ENCODE results near the gene KLF4. TPM values are rescaled to one million over a fixed set of nuclear protein-coding genes. Genes with fewer than 3 reads are reported as not detected.

The KLF4 gene
- polyA plus RNA-seq, 1 donor from 2014 or later: 0.92 TPM

GRCh38 chr9:107520186-107520585 lies 30.6 kb upstream of the KLF4 start:
- H3K4me2 ChIP-seq (ENCODE audit: low read length): no peak overlapping the region
- no peaks in the 10 kb centered on the region for H3K9me2 ChIP-seq (ENCODE audit: insufficient read depth, low read length)
- no peak overlapping the region for H3K27ac ChIP-seq (ENCODE audit: low read length)
- no peaks in the 10 kb centered on the region for H4K20me1 ChIP-seq (ENCODE audit: insufficient read depth)
- H2AFZ ChIP-seq (ENCODE audit: low read depth, low read length): no peak overlapping the region
- no peaks in the 10 kb centered on the region for H3K9me3 ChIP-seq (ENCODE audit: low read length)
- H3K4me3 ChIP-seq (ENCODE audit: low read length): no peak overlapping the region
- H3K79me2 ChIP-seq (replicated peaks; ENCODE audit: insufficient read depth, low read length): no peaks in the 10 kb centered on the region
- H3K36me3 ChIP-seq (ENCODE audit: insufficient read depth, low read length): no peaks in the 10 kb centered on the region
- no peaks in the 10 kb centered on the region for H3F3A ChIP-seq (ENCODE audit: insufficient read depth, low read length, poor library complexity, severe bottlenecking)
- H3K9ac ChIP-seq (ENCODE audit: low read length): no peak overlapping the region
- H3K27me3 ChIP-seq (ENCODE audit: insufficient read depth, low read depth, low read length): no peaks in the 10 kb centered on the region
- no peak for TF ChIP-seq EZH2 (IDR thresholded peaks at IDR 0.05; ENCODE audit: borderline replicate concordance, insufficient read depth, low read length, poor library complexity, severe bottlenecking)
- TF ChIP-seq TAF1 (IDR thresholded peaks at IDR 0.05; ENCODE audit: low read depth): no peak
- TF ChIP-seq RAD21 (conservative IDR thresholded peaks at IDR 0.05): no peak
- TF ChIP-seq MXI1 (conservative IDR thresholded peaks at IDR 0.05; ENCODE audit: poor library complexity, severe bottlenecking): no peak
- no peak for TF ChIP-seq POLR2AphosphoS5 (IDR thresholded peaks at IDR 0.05)
- no peak for TF ChIP-seq EP300 (conservative IDR thresholded peaks at IDR 0.05; ENCODE audit: poor library complexity, severe bottlenecking)

DNA sequence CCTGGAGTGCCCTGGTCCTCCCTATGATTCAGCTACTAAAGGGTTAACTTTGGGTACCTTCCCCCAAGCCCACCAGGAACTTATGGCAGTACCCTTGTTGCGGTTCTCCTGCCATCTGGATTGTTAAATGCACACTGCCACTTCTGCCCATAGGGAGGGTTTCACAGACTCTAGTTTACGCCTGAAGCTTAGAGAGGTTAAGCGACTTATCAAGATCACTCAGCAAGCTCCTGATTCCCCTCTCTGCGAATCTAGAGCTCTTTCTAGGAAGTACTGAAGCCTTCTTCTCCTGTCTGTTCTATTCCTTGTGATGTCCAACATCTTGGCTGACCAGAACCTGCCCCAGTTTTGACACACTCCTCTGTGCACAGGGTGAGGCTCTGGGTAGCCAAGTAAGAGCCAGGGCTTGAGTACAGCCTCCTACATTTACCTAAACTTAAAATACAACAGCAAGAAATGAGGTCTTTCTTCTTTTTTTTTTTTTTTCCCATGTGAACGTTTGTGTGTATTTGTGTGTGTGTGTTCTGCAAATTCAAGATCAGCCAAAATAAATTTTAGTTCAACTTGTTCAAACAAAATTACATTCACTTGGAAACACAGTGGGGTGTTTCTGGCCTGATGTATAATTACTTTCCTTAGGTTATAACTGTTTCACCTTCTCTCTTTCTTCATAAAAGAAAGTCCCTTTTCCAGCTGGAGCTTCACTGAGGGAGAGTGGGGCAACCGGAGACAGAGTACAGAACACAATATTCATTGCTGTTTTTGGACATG lies 28.7 kb upstream of the KLF4 start:
- H3K36me3 ChIP-seq (ENCODE audit: insufficient read depth, low read length): no peaks in the 10 kb centered on the region
- H3K4me3 ChIP-seq (ENCODE audit: low read length): no peak overlapping the region
- no peak overlapping the region for H3K27ac ChIP-seq (ENCODE audit: low read length)
- no peak overlapping the region for H3K9ac ChIP-seq (ENCODE audit: low read length)
- H3K9me3 ChIP-seq (ENCODE audit: low read length): no peaks in the 10 kb centered on the region
- H2AFZ ChIP-seq (ENCODE audit: low read depth, low read length): no peak overlapping the region
- H3K27me3 ChIP-seq (ENCODE audit: insufficient read depth, low read depth, low read length): no peaks in the 10 kb centered on the region
- no peaks in the 10 kb centered on the region for H3F3A ChIP-seq (ENCODE audit: insufficient read depth, low read length, poor library complexity, severe bottlenecking)
- no peak overlapping the region for H3K4me2 ChIP-seq (ENCODE audit: low read length)
- H4K20me1 ChIP-seq (ENCODE audit: insufficient read depth): no peaks in the 10 kb centered on the region
- no peak for TF ChIP-seq REST (IDR thresholded peaks at IDR 0.05; ENCODE audit: borderline replicate concordance)
- TF ChIP-seq, protein P1, sequence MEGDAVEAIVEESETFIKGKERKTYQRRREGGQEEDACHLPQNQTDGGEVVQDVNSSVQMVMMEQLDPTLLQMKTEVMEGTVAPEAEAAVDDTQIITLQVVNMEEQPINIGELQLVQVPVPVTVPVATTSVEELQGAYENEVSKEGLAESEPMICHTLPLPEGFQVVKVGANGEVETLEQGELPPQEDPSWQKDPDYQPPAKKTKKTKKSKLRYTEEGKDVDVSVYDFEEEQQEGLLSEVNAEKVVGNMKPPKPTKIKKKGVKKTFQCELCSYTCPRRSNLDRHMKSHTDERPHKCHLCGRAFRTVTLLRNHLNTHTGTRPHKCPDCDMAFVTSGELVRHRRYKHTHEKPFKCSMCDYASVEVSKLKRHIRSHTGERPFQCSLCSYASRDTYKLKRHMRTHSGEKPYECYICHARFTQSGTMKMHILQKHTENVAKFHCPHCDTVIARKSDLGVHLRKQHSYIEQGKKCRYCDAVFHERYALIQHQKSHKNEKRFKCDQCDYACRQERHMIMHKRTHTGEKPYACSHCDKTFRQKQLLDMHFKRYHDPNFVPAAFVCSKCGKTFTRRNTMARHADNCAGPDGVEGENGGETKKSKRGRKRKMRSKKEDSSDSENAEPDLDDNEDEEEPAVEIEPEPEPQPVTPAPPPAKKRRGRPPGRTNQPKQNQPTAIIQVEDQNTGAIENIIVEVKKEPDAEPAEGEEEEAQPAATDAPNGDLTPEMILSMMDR (IDR thresholded peaks at IDR 0.05; ENCODE audit: poor library complexity, severe bottlenecking): no peak
- no peak for TF ChIP-seq TAF1 (IDR thresholded peaks at IDR 0.05; ENCODE audit: low read depth)
- no peak for TF ChIP-seq MXI1 (conservative IDR thresholded peaks at IDR 0.05; ENCODE audit: poor library complexity, severe bottlenecking)
- no peak for TF ChIP-seq EP300 (conservative IDR thresholded peaks at IDR 0.05; ENCODE audit: poor library complexity, severe bottlenecking)
- no peak for TF ChIP-seq POLR2AphosphoS5 (IDR thresholded peaks at IDR 0.05)
- no peak for TF ChIP-seq RAD21 (conservative IDR thresholded peaks at IDR 0.05)
- TF ChIP-seq EZH2 (IDR thresholded peaks at IDR 0.05; ENCODE audit: borderline replicate concordance, insufficient read depth, low read length, poor library complexity, severe bottlenecking): no peak
- TF ChIP-seq SMC3 (conservative IDR thresholded peaks at IDR 0.05; ENCODE audit: poor library complexity): no peak
- no peaks in the 10 kb centered on the region for H3K9me2 ChIP-seq (ENCODE audit: insufficient read depth, low read length)
- H3K79me2 ChIP-seq (replicated peaks; ENCODE audit: insufficient read depth, low read length): no peaks in the 10 kb centered on the region
